Embryonic facial prominence (tissue), 1 donor: ENCODE results near the gene BTBD2.

Experiments used
- DNase-seq: peaks from one replicate; pipeline ENCODE4 v3.0.0-alpha.2; 2016; ENCODE audit errors: extremely low spot score

The BTBD2 gene

DNA sequence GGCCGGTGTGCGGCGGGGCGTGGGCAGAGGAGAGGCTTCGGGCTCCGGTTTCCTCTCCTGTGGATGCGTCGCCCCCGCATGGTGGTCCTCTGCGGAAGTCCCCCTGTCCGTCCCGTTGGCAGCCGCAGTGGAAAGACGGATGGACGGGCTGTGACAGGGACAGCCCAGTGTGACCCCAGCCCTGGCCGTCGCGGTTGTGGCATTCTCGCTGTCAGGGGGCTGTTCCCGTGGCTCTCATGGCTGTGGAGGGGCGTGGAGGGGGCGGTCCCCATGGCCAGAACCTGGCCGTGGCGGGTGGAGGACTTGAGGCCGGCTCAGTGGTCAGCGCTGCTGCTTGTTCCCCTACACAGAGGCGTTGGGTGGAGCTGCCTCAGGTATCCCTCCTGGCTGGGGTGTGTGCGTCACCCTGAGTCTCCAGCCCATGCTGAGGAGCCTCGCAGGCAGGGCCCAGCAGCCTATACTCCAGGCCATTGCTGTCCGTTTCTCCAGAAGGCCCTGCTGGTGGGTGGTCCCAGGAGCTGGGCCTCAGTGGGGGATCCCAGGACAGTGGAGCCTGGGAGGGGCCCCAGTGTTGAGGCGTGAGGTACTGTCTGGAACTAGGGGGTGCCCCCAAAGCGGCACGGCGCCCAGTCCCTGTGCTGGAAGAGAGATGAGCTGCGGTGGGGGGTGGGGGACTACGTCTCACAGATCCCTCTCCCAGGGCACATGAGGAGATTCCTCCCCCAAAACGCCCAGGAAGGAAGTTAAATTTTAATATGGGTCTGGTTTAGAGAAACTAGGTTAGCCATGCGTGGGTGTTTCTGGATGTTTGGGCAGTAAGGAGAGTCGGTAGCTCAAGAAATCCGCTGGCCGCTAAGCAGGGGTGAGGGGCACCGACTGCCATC is 54.3 kb downstream of the BTBD2 start:
- DNase-seq = no peak

DNA sequence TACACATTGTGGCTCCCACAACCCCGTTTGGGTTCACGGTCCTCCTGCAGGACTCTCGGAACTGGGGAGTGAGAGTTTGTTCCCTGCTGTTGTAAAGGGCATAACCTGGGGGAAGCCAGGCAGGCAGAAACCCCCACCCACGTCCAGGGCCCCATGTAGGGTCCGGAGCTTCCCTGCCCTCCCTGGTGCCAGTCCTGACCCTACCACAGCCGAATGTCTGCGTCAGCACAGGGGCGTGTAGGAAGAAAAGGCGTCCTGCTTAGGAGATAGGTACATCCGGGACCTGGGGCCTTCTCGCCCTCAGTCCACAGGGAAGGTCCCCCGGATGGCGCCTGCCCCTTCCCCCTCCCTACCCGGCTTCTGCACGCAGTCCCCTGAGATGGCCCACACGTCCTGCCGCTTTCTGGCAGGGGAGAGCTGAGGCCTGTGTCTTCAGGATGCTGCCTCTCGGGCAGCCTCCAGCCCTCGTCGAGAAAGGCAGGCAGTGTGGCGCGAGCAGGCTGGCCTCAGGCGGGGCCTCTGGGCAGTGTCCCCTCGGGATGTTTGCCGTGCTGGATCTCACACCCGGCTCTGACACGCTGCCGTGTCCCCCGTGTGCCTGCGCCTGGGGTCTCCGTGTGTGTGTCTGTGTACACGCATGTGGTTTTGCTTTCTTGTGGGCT is 55.5 kb downstream of the BTBD2 start:
- DNase-seq = no peak

DNA sequence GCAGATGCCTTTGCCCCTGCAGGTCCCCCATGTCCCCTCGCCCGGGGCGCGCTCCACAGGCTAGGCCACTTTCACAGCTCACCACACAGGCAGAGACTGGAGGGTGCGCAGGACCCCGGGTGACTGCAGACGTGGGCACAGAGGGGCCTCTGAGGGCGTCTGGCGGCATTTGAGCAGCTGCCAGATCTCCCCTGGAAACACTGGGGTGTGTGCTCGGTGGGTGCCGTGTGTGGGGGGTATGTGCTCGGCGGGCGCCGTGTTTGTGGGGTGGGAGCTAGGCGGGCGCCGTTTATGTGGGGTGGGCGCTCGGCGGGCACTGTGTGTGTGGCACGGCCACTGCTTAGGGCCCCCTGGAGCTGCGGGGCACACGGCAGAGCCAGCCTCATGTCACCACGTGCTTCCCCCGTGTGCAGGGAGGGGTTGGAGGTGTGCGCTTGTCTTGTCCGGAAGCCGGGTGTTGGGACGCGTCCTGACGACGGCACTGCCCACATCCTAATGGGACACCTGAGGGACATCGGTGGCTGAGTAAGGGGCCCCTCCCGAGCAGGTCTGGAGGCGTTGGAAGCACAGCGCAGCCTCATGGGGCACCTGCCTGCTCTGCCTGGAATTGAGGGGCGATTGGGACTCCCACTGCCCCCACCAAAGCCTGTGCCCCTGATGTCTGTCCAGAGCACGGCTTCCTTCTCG is 57.8 kb downstream of the BTBD2 start:
- DNase-seq = no peak

DNA sequence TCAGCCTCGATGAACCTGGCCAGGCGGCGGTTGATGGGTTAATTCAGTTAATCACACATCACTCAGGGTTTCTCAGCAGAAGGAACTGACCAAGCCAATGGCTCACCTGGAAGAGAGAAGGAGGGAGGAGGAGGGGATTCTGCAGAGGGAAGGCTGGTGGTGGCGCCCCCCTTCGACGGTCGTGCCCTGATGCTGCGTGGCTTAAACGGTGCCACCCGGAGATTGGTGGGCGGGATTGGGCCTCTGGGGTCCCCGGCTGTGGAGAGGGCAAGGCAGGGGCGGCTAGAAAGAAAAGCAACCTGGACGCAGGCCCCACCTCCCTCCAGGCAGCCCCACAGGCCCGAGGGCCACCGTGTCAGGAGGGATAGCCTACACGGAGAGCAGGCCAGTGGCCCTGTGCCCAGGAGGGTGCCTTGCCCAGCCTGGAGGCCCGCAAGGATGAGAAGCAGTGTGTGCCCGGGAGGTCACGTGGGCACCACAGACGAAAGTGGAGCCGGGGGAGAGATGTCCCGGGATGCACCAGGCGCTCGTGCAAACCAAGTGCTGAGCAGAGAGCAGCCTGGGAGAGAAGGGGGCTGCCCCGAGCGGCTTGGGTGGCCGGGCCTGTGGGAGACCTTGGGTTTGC is 58.5 kb downstream of the BTBD2 start:
- DNase-seq = no peak

DNA sequence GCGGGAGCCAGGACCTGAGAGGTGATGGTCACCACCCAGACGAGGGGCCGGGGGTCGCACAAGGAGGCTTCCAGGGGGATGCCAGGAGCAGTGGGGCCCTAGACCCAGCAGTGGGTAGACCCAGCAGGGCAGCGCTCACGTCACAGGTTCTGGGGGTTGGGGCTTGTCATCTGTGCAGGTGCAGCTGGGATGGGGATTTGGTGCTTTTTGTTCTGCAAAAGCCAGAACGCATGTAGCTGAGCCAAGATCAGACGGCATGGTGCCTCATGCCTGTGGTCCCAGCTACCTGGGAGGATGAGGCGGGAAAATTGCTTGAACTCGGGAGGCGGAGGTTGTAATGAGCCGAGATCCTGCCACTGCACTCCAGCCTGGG is 59.4 kb downstream of the BTBD2 start:
- no peak for DNase-seq

DNA sequence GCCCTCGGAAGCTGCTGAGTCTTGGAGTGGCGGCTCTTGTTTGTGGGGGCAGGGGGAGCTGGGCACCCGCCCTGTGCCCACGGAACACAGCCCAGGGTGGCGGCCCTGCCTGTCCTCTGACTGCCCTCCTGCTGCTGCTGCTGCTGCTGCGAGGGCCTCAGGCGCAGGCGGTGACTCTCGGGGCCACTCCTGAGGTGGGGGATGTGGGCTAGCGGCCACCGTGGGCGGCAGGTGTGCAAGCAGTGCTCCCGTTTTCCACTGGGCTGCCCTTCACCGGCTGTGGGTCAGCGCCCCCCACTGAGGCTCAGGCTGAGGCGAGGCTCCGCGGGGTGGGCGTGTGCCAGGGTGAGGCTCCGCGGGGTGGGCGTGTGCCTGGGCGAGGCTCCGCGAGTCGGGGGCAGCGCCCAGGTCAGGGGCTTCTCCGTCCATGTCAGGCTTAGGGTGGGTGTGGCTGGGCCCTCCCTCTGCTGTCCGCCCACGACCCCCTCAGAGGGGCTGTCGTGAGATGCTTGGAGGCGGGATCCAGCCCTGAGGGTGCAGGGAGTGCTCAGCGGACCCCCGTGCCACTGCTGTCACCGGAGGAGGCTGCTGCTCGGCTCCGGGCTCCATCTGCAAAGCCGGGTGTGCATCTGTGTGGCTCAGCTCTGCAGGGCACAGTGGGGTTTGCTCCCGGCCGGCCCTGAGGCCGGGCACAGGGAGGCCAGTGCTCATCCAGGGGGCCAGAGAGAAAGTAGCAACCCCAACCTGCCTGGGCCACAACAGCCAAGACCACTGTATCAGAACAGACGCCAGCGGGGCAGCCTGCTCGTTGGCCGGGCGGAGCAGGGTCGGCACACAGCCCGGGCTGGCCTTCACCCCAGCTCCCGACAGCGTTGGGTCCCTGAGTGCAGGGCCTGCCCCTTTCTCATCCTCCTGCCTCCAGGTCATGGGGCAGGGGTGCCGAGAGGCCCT is 60.1 kb downstream of the BTBD2 start:
- no peak for DNase-seq

DNA sequence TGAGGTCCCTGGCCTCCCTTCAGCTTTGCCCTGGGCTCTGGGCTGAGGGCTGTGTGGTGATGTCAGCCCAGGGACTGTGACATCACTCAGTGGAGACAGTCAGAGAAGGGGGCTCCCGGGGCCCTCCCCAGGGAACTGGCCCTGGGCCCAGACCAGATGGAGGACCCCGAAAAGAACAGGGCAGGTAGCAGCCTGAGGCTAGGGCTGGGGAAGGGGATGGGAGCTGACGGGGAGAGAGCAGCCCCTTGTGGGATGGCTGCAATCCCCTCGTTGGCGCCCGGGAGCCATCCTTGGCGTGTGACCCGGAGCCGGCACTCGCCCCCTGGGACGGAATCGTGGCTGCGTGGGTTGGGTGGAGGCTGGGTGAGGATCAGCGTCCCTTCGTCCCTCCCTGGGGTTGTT is 61.0 kb downstream of the BTBD2 start:
- no peak for DNase-seq

DNA sequence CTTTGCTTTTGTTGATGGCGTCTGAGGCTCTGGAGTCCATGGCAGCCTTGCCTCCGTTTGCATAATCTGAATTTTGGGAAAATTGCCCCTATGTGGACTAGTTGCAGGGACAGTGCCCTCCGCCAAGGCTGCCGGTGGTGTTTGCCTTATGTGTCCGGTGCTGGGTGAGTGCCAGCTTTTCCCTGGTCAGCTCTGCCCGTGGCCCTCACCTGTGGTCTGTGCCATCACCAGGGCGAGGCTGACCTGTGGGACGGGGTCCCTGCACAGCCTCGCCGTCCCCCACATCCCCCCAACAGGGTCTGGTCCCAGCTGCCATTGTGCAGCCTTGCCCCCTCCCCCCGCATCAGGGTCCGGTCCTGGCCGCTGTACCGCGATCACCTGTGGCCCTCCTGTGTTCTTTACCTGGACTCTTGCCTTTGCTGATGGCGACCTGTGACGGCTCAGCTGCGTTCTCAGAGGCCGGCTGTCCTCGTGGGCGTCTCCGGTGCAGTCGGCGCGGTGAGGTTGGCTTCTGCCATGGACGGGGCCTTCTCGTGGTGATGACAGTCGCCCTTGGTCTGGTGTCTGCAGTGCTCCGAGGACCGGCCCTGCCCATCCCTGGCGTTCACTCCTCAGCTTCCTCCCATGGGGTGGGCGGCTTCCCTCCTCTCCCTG is 61.9 kb downstream of the BTBD2 start:
- no peak for DNase-seq

DNA sequence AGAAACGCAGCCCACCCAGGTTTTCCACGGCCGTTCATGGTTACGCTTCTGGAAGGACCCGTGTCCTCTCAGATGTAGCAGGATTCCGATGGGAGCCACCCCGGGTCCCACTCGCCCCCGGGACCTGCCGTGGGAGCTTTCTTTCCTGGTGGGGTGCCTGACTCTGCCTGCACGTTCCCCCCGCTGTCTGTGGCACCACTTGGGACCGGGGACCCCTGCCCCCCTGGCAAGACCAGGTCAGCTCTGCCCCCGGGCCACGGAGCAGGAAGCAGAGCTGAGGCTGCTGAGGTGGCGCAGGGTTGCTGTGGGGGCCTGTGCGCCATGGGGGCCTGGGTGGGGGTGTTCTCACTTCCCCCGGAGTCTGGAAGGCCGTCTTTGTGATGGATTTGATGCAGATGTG is 62.5 kb downstream of the BTBD2 start:
- no peak for DNase-seq

DNA sequence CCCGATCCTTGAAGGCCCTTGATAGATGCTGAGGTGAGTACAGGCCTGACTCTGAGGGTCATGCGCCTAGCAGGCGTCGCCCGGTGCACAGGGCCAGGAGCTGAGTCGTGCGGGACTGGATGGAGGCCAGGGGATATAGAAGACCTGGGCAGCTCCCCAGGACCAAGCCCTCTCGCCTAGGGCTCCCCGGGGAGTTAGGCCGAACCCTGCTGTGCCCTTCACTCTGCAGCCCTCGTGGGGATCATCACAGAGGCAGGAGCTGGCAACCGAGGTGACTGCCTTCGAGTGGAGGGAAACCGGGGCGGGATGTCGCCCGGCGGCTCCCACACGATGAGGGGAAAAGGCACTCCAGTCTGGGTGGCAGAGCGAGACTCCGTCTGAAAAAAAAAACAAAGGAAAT is 62.9 kb downstream of the BTBD2 start:
- DNase-seq = no peak

DNA sequence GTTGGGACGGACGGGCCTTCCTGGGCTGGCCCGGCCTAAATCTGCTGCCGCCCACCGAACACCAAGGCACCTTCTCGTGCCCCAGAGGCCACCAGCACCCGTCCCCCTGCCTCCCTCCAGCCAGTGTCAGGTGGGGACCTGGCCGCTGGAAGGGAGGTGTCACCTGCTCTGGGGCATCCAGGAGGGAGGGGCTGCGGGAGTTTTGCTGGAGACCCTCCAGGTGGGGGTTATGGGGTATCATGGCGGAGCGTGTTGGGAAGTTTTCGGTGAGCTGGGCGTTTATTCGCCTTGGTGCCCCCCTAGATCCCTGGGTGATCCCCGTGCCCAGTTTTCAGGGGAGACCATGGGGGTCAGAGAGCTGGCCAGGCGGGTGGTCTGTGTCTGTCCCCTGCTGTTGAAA is 64.9 kb downstream of the BTBD2 start:
- no peak for DNase-seq

DNA sequence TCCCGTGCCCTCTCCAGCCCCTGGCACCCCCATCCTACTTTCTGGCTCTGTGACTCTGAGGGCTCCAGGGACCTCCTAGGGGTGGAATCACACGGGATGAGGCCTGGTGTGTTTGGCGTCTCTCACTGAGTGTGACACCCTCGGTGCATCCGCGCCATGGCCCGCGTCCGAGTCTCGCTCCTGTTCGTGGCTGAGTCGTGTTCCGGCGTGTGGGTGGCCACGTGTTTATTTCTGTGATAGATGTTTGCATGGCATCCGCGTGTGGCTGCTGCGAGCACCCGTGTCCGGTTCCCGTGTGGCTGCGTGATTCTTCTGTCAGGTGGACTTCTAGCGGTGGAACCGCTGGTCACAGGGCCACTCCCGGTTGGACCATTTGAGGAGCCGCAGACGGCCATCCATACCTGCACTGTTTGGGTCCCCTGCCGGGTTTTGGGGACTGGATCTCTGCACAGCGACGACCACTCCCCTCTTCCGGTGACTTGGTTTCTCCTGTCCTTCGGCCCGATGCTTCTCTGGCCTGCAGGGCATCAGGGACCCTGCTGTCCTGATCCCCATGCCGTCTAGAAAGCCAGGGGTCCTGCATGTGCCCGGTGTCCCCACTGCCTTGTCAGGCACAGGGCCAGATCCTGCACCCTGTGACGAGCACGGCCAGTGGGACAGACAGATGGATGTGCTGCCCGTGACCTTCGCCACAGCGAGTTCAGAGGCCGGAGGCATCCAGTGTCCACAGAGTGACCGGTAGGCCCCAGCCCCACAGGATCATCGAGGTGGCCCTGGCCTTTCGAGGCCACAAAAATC is 66.0 kb downstream of the BTBD2 start:
- DNase-seq = no peak

DNA sequence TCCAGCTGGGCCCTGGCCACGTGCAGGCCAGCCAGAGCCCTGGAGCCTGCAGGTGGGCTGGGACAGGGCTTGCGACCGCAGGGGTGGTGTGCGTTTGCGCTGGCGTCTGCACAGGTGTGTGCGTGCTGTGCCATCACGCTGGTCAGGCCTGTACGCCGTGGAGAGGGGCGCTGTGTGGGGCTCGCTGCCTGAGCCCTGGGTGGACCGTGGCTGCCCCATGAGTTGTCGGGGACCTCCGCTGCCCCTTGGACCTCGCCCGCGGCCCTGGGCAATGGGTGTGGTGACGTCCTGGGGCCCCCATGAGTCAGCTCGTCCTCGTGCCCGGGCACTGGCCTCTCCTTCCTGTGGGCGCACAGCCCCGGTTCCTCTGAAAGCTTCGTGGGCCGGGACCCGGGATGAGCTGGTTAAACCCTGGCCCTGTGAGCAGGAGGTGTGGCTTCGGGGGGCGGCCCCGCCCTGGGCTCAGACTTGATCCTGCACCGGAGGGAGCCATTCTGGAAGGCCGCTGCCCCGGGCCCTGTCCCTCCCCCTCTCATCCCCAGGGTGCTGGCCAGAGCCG is 67.8 kb downstream of the BTBD2 start:
- DNase-seq = no peak

DNA sequence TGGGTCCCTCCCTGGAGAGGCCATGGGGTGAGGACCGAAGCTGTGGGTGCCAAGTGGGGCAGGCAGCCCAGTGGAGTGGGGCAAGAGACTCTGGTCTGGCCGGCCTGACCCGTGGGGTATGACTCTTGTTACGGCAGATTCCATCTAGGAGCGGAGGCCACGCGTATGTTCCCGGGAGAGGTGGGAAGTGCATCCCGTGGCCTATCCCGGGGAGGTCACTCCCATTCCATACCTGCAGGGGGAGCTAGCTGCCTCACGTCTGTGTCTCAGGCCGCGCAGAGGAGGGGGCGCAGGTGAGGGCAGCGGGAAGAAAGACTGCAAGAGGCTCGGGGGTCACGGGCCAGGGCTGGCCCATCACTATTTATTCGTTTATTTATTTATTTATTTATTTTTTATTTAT is 69.6 kb downstream of the BTBD2 start:
- DNase-seq = no peak

DNA sequence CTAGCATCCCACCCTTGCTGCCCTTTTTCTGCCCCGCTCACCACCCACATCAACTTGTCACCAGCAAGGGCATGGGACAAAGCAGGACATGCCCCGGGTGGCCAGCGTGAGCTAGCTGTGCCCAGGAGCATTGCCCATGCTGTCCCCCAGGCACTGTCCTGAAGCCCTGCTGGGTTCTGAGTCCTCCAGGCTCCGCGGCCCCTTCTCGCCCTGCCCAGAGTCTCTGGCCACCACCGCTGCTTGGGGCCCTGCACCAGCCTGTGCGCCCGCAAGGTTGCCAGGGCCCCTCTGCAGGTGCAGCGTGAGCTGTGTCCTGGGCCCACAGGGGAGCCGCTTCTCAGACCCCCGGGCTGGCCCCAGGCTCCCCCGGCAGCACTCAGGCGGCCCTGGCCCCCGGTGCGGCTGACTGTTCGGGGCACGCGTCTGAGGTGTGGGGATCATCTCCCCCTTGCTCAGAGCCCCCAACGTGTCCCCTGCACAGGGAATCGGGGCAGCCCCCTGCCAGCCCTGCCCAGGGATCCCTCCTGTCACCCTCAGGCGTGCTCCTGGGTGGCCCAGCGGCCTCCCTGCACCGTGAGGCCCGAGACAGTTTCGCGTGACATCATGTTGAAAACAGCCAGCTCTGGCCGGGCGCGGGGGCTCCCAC is 70.5 kb downstream of the BTBD2 start:
- DNase-seq = no peak

DNA sequence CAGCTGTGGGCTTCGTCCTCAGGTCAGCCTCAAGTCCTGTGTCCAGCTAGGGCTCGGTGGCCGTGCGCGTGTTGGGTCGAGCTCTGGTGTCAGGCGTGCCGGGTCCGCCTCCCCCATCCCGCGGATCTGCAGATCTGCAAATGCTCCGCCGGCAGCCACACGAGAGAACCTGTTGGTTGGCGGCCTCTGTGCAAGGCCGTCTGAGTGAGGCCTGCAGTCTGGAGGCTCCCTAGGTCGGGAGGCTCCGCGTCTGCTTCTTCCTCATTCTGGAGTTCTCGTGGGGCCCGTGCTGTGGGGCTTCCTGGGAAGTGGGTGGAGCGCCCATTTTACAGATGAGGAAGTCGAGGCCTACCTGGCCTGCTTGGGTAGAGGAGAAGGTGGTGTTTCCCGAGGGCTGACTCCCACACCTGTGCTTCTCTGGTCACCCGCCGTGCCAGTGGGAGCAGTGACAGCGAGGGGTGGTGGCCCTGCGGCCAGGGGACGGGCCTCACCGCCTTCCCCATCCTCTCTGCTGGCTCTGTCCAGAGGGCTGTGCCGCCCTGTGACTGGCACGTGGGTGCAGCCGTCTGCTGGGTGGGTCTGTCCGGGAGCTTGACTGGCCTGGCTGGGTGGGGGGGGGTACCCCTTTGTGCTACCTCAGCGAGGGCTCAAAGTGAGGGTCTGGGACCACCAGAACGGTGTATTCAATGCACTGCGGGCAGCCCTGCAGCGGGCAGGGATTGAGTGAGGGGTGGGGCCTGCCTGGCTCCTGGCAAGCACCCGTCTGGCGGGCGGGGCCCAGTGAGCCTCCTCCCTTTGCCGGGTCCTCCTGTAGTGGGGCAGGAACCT is 71.2 kb downstream of the BTBD2 start:
- no peak for DNase-seq

DNA sequence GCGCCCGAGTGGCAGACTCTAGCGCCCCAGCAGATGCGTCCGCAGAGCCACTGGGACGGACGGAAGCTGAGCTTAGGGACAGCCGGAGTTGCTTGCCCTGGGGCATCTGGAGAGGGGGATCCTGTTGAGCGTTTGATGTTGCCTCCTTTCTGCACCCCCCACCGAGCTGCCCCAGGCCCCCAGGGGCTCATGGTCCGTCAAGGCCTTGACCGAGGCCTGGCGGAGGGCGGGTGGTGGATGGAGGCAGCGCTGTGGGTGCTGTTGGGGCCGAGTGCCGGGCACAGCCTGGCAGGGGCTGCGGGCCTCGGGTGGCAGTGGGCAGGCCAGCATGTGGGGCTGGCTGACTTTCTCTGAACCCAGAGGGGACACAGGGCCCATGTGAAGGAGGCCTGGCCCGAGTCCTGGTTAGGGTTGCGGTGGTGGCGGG is 71.8 kb downstream of the BTBD2 start:
- DNase-seq = no peak

DNA sequence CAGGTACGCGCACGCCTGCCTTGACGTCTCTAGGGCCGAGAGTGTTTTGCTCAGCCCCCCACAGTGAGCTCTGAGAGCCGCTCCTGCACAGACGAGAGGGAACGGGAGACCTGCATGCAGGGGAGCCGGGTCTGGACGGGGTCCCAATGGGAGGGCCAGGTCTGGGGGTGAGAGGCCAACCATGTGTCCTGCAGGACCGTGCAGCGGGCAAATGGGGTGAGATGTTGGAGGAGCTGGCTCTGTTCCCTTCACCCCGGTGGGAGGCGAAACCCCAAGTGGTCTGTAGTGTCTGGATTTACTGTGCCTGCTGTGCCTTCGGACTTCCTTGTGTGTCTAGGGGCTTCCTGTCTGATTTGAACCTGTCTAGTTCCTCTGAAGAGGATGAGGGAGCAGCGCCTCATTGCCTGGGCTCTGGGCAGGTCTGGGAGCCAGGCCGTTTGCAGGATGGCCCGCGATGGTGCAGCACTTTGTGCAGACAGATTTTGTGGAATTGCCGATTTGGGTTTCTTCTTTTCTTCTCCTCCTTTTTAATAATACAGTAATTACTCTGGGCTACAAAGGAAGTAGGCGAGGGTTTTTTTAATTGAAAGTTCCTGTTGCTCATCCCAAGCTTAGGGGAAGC is 72.5 kb downstream of the BTBD2 start:
- no peak for DNase-seq
